WTC11 (cell line): ENCODE measurements around the gene ATP2B2. TPM values are rescaled to one million over a fixed set of nuclear protein-coding genes. Genes with fewer than 3 reads are reported as not detected.

ENCODE experiments used
- ATAC-seq: fragments of 200-7000 bp; cut with Tn5 transposase; 2 replicates; pipeline ENCODE4 v1.10.0; 2021; ENCODE audit warnings: mild to moderate bottlenecking, moderate library complexity
- CTCF ChIA-PET: fragments of 300-600 bp; sonication (Branson Sonifier 250); formaldehyde crosslinking; loops from one replicate; lab custom pipeline; 2021; ENCODE audit warnings: antibody characterized with exemption; lab: Charles Lee
- POLR2A ChIA-PET: fragments of 350-600 bp; sonication (Branson Sonifier 250); formaldehyde crosslinking; loops from one replicate; lab custom pipeline; 2021; ENCODE audit warnings: antibody characterized with exemption; lab: Charles Lee
- DNase-seq: peaks from one replicate; pipeline ENCODE4 v3.0.0; 2021; ENCODE audit warnings: low spot score
- H3K27ac Mint-ChIP-seq: 2 replicates; pipeline ENCODE4 v1.8.0; 2021; ENCODE audit warnings: mixed read lengths
- H3K27me3 Mint-ChIP-seq: 2 replicates; pipeline ENCODE4 v1.8.0; 2021; ENCODE audit warnings: low read depth, mild to moderate bottlenecking, moderate library complexity, mixed read lengths
- H3K36me3 Mint-ChIP-seq: 2 replicates; pipeline ENCODE4 v1.8.0; 2021; ENCODE audit warnings: mixed read lengths
- H3K4me1 Mint-ChIP-seq: 2 replicates; pipeline ENCODE4 v1.8.0; 2022; ENCODE audit warnings: mixed read lengths
- H3K4me3 Mint-ChIP-seq: 2 replicates; pipeline ENCODE4 v1.8.0; 2021; ENCODE audit warnings: mild to moderate bottlenecking, moderate library complexity, mixed read lengths
- H3K9me3 Mint-ChIP-seq: 2 replicates; pipeline ENCODE4 v1.8.0; 2021; ENCODE audit warnings: mixed read lengths
- GTF2I ChIP-seq: fragments of 250-450 bp; sonication (Bioruptor Pico); conservative IDR thresholded peaks from 2 replicates; pipeline ENCODE4 v1.4.0; 2021; ENCODE audit warnings: mild to moderate bottlenecking
- MLX ChIP-seq: sonication (generic); formaldehyde crosslinking; IDR thresholded peaks from 2 replicates; pipeline ENCODE4 v1.8.1; 2023; ENCODE audit warnings: mild to moderate bottlenecking, missing genetic modification reagents, moderate library complexity
- MXD4 ChIP-seq: fragments of 250-450 bp; sonication (Bioruptor Pico); IDR thresholded peaks from 2 replicates; pipeline ENCODE4 v1.8.0; 2021; ENCODE audit warnings: mild to moderate bottlenecking, moderate library complexity, borderline replicate concordance
- PRRX2 ChIP-seq: fragments of 250-450 bp; sonication (Bioruptor Pico); IDR thresholded peaks from 2 replicates; pipeline ENCODE4 v1.8.0; 2021; ENCODE audit warnings: mild to moderate bottlenecking
- SOX15 ChIP-seq: fragments of 250-450 bp; sonication (Bioruptor Pico); IDR thresholded peaks from 2 replicates; pipeline ENCODE4 v1.9.0; 2021; ENCODE audit warnings: mild to moderate bottlenecking
- ZBTB21 ChIP-seq: sonication (generic); formaldehyde crosslinking; IDR thresholded peaks from 2 replicates; pipeline ENCODE4 v1.8.1; 2023; ENCODE audit warnings: mild to moderate bottlenecking, missing genetic modification reagents, borderline replicate concordance
- ZNF423 ChIP-seq: fragments of 250-450 bp; sonication (Bioruptor Pico); IDR thresholded peaks from 2 replicates; pipeline ENCODE4 v2.1.2; 2022; ENCODE audit warnings: mild to moderate bottlenecking, moderate library complexity
- ZNF532 ChIP-seq: fragments of 250-450 bp; sonication (Bioruptor Pico); IDR thresholded peaks from 2 replicates; pipeline ENCODE4 v1.9.0; 2021; ENCODE audit warnings: mild to moderate bottlenecking, borderline replicate concordance
- total RNA-seq: library from RNA; stranded (reverse); gene quantifications from 3 replicates; pipeline ENCODE4 v1.2.3, GENCODE V29; 2021
- TF ChIP-seq, protein P1 (sequence below): sonication (generic); formaldehyde crosslinking; IDR thresholded peaks from 2 replicates; pipeline ENCODE4 v1.8.1; 2023; ENCODE audit warnings: mild to moderate bottlenecking, missing genetic modification reagents
- TF ChIP-seq, protein P2 (sequence below): sonication (generic); formaldehyde crosslinking; IDR thresholded peaks from 2 replicates; pipeline ENCODE4 v1.8.1; 2022; ENCODE audit warnings: mild to moderate bottlenecking, moderate library complexity, missing genetic modification reagents
- TF ChIP-seq, protein P3 (sequence below): sonication (generic); formaldehyde crosslinking; IDR thresholded peaks from 2 replicates; pipeline ENCODE4 v1.8.0; 2022; ENCODE audit warnings: mild to moderate bottlenecking, missing genetic modification reagents
- TF ChIP-seq, protein P4 (sequence below): sonication (generic); formaldehyde crosslinking; IDR thresholded peaks from 2 replicates; pipeline ENCODE4 v1.8.1; 2023; ENCODE audit warnings: mild to moderate bottlenecking, missing genetic modification reagents
- TF ChIP-seq, protein P5 (sequence below): sonication (generic); formaldehyde crosslinking; IDR thresholded peaks from 2 replicates; pipeline ENCODE4 v1.8.0; 2022; ENCODE audit warnings: mild to moderate bottlenecking, missing genetic modification reagents

ATP2B2 gene
- total RNA-seq, 1 experiment from 2014 or later: 0.48 TPM

DNA sequence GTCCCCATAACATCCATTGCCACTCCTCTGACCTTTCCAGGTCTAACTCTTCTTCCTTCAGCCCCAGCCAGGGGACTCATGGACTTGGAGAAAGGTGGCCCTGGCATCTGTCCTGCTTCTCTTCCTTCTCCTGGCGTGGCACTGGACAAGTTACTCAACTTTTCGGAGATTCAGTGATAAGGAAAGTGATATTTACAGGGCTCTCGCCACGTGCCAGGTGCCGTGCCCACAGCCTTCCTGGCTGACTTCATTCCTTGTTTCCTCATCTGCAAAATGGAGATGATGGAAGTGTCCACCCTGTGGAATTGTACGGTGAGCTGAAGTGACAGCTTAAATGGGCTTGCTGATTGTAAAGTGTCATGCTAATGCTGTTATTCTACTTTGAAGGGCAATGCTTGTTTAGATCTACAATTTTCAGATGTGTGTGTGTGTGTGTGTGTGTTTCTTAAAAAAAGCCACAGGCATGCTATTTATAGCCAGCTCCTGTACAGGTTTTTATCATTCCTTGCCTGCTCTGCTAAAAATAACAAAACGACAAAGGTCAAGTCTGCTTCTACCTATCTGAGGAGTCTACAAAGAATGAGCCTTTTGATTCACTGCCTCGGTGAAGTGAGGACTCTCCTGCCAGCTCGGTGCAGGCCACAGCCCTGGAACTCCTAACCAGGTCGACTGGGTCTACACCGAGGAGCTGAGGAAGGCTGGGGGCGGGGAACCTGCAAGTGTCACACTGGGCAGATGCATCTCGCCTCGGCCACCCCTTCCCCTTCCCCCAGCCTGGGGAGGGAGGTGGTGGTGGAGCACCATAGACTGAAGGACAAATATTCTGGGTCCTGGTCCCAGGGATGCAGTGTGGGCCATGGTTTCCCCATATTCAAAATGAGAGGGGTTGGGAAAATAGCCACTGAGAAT, 11.4 kb upstream of the ATP2B2 start:
- Mint-ChIP-seq H3K4me3 (no peak overlapping the region), H3K36me3 (no peaks in the 10 kb centered on the region), H3K27me3 (no peaks in the 10 kb centered on the region), H3K4me1 (peaks cover 14% of the 10 kb centered on the region), H3K27ac (no peak overlapping the region), H3K9me3 (no peaks in the 10 kb centered on the region)
- ATAC-seq: no peak
- ChIA-PET CTCF (interaction anchor here (1.1 to 1.2 kb wide), 2 partner anchors 56 to 173 kb away, joined by 3 read pairs; no protein-coding TSS in a partner anchor), POLR2A (interaction anchor here (0.6 kb wide), 1 partner anchor 392 kb away, joined by 3 read pairs; no protein-coding TSS in a partner anchor)
- TF ChIP-seq, protein P1, sequence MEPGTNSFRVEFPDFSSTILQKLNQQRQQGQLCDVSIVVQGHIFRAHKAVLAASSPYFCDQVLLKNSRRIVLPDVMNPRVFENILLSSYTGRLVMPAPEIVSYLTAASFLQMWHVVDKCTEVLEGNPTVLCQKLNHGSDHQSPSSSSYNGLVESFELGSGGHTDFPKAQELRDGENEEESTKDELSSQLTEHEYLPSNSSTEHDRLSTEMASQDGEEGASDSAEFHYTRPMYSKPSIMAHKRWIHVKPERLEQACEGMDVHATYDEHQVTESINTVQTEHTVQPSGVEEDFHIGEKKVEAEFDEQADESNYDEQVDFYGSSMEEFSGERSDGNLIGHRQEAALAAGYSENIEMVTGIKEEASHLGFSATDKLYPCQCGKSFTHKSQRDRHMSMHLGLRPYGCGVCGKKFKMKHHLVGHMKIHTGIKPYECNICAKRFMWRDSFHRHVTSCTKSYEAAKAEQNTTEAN: no peak
- TF ChIP-seq, protein P2, sequence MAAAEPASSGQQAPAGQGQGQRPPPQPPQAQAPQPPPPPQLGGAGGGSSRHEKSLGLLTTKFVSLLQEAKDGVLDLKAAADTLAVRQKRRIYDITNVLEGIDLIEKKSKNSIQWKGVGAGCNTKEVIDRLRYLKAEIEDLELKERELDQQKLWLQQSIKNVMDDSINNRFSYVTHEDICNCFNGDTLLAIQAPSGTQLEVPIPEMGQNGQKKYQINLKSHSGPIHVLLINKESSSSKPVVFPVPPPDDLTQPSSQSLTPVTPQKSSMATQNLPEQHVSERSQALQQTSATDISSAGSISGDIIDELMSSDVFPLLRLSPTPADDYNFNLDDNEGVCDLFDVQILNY: no peak
- no peak for TF ChIP-seq ZNF532 (CRISPR knock-in tag)
- DNase-seq: no peak

GRCh38 chr3:10515884-10516495, 10.6 kb upstream of the ATP2B2 start:
- ChIA-PET CTCF (interaction anchor here (0.6 to 1.1 kb wide), 2 partner anchors 9 to 172 kb away, joined by 3 read pairs; no protein-coding TSS in a partner anchor), POLR2A (no interaction called here)
- H3K27ac Mint-ChIP-seq: no peak overlapping the region
- ATAC-seq: peak; percentile 87
- TF ChIP-seq PRRX2 (CRISPR knock-in tag): no peak
- TF ChIP-seq SOX15: no peak
- TF ChIP-seq, protein P3, sequence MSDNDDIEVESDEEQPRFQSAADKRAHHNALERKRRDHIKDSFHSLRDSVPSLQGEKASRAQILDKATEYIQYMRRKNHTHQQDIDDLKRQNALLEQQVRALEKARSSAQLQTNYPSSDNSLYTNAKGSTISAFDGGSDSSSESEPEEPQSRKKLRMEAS: no peak
- no peak for TF ChIP-seq GTF2I (CRISPR knock-in tag)
- TF ChIP-seq MXD4: no peak
- TF ChIP-seq, protein P4, sequence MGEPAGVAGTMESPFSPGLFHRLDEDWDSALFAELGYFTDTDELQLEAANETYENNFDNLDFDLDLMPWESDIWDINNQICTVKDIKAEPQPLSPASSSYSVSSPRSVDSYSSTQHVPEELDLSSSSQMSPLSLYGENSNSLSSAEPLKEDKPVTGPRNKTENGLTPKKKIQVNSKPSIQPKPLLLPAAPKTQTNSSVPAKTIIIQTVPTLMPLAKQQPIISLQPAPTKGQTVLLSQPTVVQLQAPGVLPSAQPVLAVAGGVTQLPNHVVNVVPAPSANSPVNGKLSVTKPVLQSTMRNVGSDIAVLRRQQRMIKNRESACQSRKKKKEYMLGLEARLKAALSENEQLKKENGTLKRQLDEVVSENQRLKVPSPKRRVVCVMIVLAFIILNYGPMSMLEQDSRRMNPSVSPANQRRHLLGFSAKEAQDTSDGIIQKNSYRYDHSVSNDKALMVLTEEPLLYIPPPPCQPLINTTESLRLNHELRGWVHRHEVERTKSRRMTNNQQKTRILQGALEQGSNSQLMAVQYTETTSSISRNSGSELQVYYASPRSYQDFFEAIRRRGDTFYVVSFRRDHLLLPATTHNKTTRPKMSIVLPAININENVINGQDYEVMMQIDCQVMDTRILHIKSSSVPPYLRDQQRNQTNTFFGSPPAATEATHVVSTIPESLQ (CRISPR knock-in tag): no peak
- TF ChIP-seq ZNF423 (CRISPR knock-in tag): no peak
- no peak for TF ChIP-seq MLX (CRISPR knock-in tag)
- TF ChIP-seq ZBTB21: no peak
- TF ChIP-seq, protein P5, sequence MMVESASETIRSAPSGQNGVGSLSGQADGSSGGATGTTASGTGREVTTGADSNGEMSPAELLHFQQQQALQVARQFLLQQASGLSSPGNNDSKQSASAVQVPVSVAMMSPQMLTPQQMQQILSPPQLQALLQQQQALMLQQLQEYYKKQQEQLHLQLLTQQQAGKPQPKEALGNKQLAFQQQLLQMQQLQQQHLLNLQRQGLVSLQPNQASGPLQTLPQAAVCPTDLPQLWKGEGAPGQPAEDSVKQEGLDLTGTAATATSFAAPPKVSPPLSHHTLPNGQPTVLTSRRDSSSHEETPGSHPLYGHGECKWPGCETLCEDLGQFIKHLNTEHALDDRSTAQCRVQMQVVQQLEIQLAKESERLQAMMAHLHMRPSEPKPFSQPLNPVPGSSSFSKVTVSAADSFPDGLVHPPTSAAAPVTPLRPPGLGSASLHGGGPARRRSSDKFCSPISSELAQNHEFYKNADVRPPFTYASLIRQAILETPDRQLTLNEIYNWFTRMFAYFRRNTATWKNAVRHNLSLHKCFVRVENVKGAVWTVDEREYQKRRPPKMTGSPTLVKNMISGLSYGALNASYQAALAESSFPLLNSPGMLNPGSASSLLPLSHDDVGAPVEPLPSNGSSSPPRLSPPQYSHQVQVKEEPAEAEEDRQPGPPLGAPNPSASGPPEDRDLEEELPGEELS (CRISPR knock-in tag): no peak
- TF ChIP-seq, all 79 proteins: peak for 0
- DNase-seq: no peak
- Mint-ChIP-seq H3K9me3 (no peaks in the 10 kb centered on the region), H3K27me3 (no peaks in the 10 kb centered on the region), H3K36me3 (no peaks in the 10 kb centered on the region), H3K4me3 (no peak overlapping the region), H3K4me1 (peaks cover 21% of the 10 kb centered on the region)
